GM10266 (cell line): ENCODE data around the gene PCIF1.
"Not testable (repeated sequence)": the region's sequence is repeated elsewhere in the genome, so short reads cannot be mapped to it uniquely, and the experiment has no call there.

Source experiments
- DNase-seq: peaks from one replicate; pipeline ENCODE4 v3.0.0; 2012; ENCODE audit errors: extremely low spot score
- CTCF ChIP-seq: IDR thresholded peaks from 2 replicates; pipeline ENCODE4 v1.5.1; 2012; ENCODE audit warnings: mild to moderate bottlenecking, low read depth; ENCODE audit not compliant: control insufficient read depth, insufficient read depth; ENCODE audit errors: missing control alignments

Gene PCIF1

GRCh38 chr20:45948742-45949541 lies 14.5 kb downstream of the PCIF1 start:
- no peak for DNase-seq
- TF ChIP-seq CTCF = no peak

- no peak for DNase-seq
- TF ChIP-seq CTCF = no peak
These were observed 15.3 kb downstream of the PCIF1 start for GRCh38 chr20:45949542-45950329.

GRCh38 chr20:45950330-45950646 lies 15.8 kb downstream of the PCIF1 start:
- TF ChIP-seq CTCF = no peak
- DNase-seq = no peak

- DNase-seq = no peak
- no peak for TF ChIP-seq CTCF
These were observed 17.7 kb downstream of the PCIF1 start for GRCh38 chr20:45951925-45952834.

- no peak for TF ChIP-seq CTCF
- no peak for DNase-seq
These were observed 18.4 kb downstream of the PCIF1 start for GRCh38 chr20:45952861-45953260.

GRCh38 chr20:45953672-45954071 lies 19.2 kb downstream of the PCIF1 start:
- TF ChIP-seq CTCF = no peak

GRCh38 chr20:45956326-45956725 lies 21.8 kb downstream of the PCIF1 start:
- not testable (repeated sequence) for DNase-seq

More at GRCh38 chr20:45953672-45954071, 19.2 kb downstream of the PCIF1 start:
- DNase-seq = no peak
